ENCODE results near the gene SART1.

SART1 gene

GRCh38 chr11:65968600-65969482 lies 7.3 kb downstream of the SART1 start:
- Histone ChIP-seq H3K36me3 (ENCODE audit: insufficient read depth, low read length) (peaks cover 69% of the 10 kb centered on the region), H3K4me1 (ENCODE audit: insufficient read depth, low read length) (peaks cover 6% of the 10 kb centered on the region), H3K9ac (ENCODE audit: low read length) (no peak overlapping the region), H3K27ac (ENCODE audit: low read depth, low read length) (no peak overlapping the region), H3K4me3 (ENCODE audit: low read depth in 1 of 2, low read length in 2 of 2) (no peak overlapping the region), H3K9me3 (ENCODE audit: low read length) (peaks cover 3% of the 10 kb centered on the region), H3K27me3 (ENCODE audit: control insufficient read depth in 1 of 2, insufficient read depth in 2 of 2, low read length in 2 of 2) (no peaks in the 10 kb centered on the region)

- Histone ChIP-seq H3K4me1 (ENCODE audit: insufficient read depth, low read length) (no peaks in the 10 kb centered on the region), H3K4me3 (ENCODE audit: low read depth in 1 of 2, low read length in 2 of 2) (no peak overlapping the region), H3K9ac (ENCODE audit: low read length) (no peak overlapping the region), H3K27me3 (ENCODE audit: control insufficient read depth in 1 of 2, insufficient read depth in 2 of 2, low read length in 2 of 2) (no peaks in the 10 kb centered on the region), H3K27ac (ENCODE audit: low read depth, low read length) (no peak overlapping the region), H3K36me3 (ENCODE audit: insufficient read depth, low read length) (peaks cover 44% of the 10 kb centered on the region), H3K9me3 (ENCODE audit: low read length) (peaks cover 3% of the 10 kb centered on the region)
Observed at GRCh38 chr11:65972116-65972515, 10.6 kb downstream of the SART1 start.

DNA sequence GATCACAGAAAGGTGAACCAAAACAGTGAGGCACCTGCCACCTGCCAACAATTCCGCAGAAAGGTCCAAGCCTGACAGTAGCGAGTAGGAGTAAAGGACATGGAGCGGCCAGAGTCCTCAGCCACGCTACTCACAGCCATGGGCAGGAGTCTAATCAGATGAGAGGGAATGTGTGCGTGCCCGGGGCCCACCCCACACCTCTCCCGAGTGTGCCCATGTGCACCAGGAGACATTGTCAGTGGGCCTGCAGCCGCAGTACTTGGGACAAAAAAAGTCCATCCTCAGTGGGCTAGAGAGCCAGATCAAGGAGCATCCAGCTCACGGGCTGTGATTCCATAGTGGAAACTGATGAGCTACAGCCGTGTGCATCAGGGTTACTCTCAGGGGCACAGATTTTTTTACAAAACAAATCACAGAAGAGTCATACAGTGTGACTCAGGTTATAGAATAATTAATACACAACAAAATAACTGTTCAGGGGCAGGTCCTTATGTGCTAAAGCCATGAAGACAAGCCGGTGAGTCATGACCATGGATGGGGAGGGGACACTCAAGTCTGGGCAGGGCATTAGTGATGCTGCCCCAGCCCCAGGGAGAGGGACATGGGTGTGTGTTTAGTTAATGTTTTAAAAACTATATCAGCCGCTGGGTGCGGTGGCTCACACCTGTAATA lies 12.0 kb downstream of the SART1 start:
- Histone ChIP-seq H3K27me3 (ENCODE audit: control insufficient read depth in 1 of 2, insufficient read depth in 2 of 2, low read length in 2 of 2) (no peaks in the 10 kb centered on the region), H3K9me3 (ENCODE audit: low read length) (peaks cover 3% of the 10 kb centered on the region), H3K4me1 (ENCODE audit: insufficient read depth, low read length) (no peaks in the 10 kb centered on the region), H3K36me3 (ENCODE audit: insufficient read depth, low read length) (peaks cover 38% of the 10 kb centered on the region), H3K27ac (ENCODE audit: low read depth, low read length) (no peak overlapping the region), H3K9ac (ENCODE audit: low read length) (no peak overlapping the region), H3K4me3 (ENCODE audit: low read depth in 1 of 2, low read length in 2 of 2) (no peak overlapping the region)

- no peaks in the 10 kb centered on the region for H3K27me3 ChIP-seq (ENCODE audit: control insufficient read depth in 1 of 2, insufficient read depth in 2 of 2, low read length in 2 of 2)
- H3K4me1 ChIP-seq (ENCODE audit: insufficient read depth, low read length): no peaks in the 10 kb centered on the region
- H3K9ac ChIP-seq (ENCODE audit: low read length): no peak overlapping the region
- no peak overlapping the region for H3K27ac ChIP-seq (ENCODE audit: low read depth, low read length)
- H3K4me3 ChIP-seq (ENCODE audit: low read depth in 1 of 2, low read length in 2 of 2): no peak overlapping the region
- H3K36me3 ChIP-seq (ENCODE audit: insufficient read depth, low read length): peaks cover 22% of the 10 kb centered on the region
- peaks cover 3% of the 10 kb centered on the region for H3K9me3 ChIP-seq (ENCODE audit: low read length)
Observed at GRCh38 chr11:65975771-65976170, 14.2 kb downstream of the SART1 start.

DNA sequence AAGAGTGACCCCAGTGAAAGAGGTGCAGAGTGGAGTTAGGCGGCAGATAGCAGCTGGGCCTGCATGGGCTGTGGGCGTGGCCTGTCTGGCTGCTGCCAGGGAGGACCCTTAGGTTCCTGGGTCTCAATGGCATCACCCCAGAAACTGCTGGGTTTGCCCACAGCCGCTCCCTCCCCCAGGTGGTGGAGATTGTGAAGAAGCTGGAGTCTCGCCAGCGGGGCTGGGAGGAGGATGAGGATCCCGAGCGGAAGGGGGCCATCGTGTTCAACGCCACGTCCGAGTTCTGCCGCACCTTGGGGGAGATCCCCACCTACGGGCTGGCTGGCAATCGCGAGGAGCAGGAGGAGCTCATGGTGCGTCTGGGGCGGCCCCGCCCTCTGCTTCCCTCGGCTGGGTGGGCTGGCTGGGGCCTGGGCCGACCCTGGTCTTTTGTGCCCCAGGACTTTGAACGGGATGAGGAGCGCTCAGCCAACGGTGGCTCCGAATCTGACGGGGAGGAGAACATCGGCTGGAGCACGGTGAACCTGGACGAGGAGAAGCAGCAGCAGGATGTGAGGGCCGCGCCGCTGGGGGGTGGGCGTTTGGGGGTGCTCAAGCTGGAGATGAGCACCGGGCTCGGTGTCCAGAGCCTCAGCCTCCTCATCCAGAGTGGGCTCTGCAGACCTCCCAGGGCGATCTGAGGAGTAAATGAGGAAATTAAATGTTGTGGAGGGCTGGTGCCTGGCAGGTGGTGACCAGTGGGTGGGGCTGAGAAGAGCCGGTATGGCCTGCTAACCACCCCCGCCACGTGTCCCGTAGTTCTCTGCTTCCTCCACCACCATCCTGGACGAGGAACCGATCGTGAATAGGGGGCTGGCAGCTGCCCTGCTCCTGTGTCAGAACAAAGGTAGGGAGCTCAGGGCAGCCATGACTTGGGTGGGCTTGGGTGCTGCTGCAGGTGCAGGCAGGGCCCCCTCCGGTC lies 15.0 kb downstream of the SART1 start:
- Histone ChIP-seq H3K27ac (ENCODE audit: low read depth, low read length) (no peak overlapping the region), H3K4me3 (ENCODE audit: low read depth in 1 of 2, low read length in 2 of 2) (no peak overlapping the region), H3K4me1 (ENCODE audit: insufficient read depth, low read length) (no peaks in the 10 kb centered on the region), H3K36me3 (ENCODE audit: insufficient read depth, low read length) (peaks cover 22% of the 10 kb centered on the region), H3K9ac (ENCODE audit: low read length) (no peak overlapping the region), H3K9me3 (ENCODE audit: low read length) (peaks cover 3% of the 10 kb centered on the region), H3K27me3 (ENCODE audit: control insufficient read depth in 1 of 2, insufficient read depth in 2 of 2, low read length in 2 of 2) (no peaks in the 10 kb centered on the region)

DNA sequence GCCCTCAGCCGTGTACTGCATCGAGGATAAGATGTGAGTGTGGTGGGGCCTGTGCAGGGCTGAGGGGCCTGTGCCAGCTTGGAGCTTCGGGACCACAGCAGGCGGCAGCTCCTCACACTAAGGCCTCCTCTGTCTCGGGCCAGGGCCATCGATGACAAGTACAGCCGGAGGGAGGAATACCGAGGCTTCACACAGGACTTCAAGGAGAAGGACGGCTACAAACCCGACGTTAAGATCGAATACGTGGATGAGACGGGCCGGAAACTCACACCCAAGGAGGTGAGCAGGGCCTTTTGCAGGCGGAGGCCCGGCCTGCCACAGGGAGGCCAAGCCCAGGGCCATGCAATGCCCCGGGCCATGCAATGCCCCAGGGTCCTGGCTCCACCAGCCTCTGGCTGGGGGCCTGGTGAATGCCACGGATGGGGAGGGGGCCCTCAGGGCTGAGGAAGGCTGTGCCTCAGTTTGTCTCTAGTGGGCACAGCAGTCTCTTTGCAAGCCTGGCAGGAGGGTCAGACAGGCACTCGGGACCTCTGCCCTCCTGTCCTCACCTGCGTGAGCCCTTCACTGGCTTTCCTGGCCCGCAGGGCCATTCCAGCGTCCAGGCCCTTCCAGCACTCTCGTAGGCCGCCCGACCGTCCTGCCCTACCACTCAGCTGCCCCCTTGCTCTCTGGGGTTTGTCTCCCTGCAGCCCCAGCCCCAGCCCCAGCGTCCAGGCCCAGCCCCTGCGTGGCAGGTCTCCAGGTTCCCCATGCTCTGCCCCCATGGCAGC lies 16.3 kb downstream of the SART1 start:
- Histone ChIP-seq H3K27me3 (ENCODE audit: control insufficient read depth in 1 of 2, insufficient read depth in 2 of 2, low read length in 2 of 2) (no peaks in the 10 kb centered on the region), H3K4me3 (ENCODE audit: low read depth in 1 of 2, low read length in 2 of 2) (no peak overlapping the region), H3K36me3 (ENCODE audit: insufficient read depth, low read length) (peaks cover 22% of the 10 kb centered on the region), H3K27ac (ENCODE audit: low read depth, low read length) (no peak overlapping the region), H3K4me1 (ENCODE audit: insufficient read depth, low read length) (no peaks in the 10 kb centered on the region), H3K9me3 (ENCODE audit: low read length) (peaks cover 3% of the 10 kb centered on the region), H3K9ac (ENCODE audit: low read length) (no peak overlapping the region)

DNA sequence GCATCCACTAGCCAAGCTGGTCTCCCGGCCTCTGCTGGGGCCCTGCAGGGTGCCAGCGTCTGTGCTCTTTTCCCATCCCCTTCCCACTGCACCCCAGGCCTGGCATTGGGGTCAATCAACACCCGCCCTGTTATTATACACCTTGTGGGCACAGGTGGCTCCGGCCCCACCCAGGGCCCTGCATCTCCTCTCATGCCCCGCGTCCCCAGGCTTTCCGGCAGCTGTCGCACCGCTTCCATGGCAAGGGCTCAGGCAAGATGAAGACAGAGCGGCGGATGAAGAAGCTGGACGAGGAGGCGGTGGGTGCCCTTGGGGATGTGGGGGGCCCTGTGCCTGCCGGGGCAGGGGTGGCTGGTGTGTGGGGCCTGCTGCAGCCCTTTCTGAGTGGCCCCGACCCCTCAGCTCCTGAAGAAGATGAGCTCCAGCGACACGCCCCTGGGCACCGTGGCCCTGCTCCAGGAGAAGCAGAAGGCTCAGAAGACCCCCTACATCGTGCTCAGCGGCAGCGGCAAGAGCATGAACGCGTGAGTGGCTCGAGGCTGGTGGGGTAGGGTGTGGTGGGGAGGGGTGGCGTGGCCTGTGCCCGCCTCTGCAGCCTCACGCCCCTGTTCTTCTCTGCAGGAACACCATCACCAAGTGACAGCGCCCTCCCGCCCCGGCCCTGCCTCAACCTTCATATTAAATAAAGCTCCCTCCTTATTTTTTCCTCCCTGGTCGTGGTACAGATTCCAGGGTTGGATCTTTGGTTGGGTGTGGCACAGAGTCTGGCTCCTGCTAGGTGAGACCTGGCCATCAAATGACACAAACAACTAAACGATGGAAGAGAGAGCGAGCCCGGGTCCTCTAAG lies 17.1 kb downstream of the SART1 start:
- Histone ChIP-seq H3K4me1 (ENCODE audit: insufficient read depth, low read length) (no peaks in the 10 kb centered on the region), H3K4me3 (ENCODE audit: low read depth in 1 of 2, low read length in 2 of 2) (no peak overlapping the region), H3K9me3 (ENCODE audit: low read length) (peaks cover 2% of the 10 kb centered on the region), H3K27me3 (ENCODE audit: control insufficient read depth in 1 of 2, insufficient read depth in 2 of 2, low read length in 2 of 2) (no peaks in the 10 kb centered on the region), H3K36me3 (ENCODE audit: insufficient read depth, low read length) (peaks cover 18% of the 10 kb centered on the region), H3K9ac (ENCODE audit: low read length) (no peak overlapping the region), H3K27ac (ENCODE audit: low read depth, low read length) (no peak overlapping the region)

- no peaks in the 10 kb centered on the region for H3K9me3 ChIP-seq (ENCODE audit: low read length)
- peaks cover 15% of the 10 kb centered on the region for H3K36me3 ChIP-seq (ENCODE audit: insufficient read depth, low read length)
- H3K9ac ChIP-seq (ENCODE audit: low read length): no peak overlapping the region
- H3K4me3 ChIP-seq (ENCODE audit: low read depth in 1 of 2, low read length in 2 of 2): no peak overlapping the region
- no peak overlapping the region for H3K27ac ChIP-seq (ENCODE audit: low read depth, low read length)
- H3K27me3 ChIP-seq (ENCODE audit: control insufficient read depth in 1 of 2, insufficient read depth in 2 of 2, low read length in 2 of 2): no peaks in the 10 kb centered on the region
- H3K4me1 ChIP-seq (ENCODE audit: insufficient read depth, low read length): no peaks in the 10 kb centered on the region
Observed at GRCh38 chr11:65979261-65979759, 17.8 kb downstream of the SART1 start.

GRCh38 chr11:65981101-65981740 lies 19.7 kb downstream of the SART1 start:
- Histone ChIP-seq H3K36me3 (ENCODE audit: insufficient read depth, low read length) (peaks cover 15% of the 10 kb centered on the region), H3K9me3 (ENCODE audit: low read length) (no peaks in the 10 kb centered on the region), H3K4me1 (ENCODE audit: insufficient read depth, low read length) (no peaks in the 10 kb centered on the region), H3K9ac (ENCODE audit: low read length) (no peak overlapping the region), H3K4me3 (ENCODE audit: low read depth in 1 of 2, low read length in 2 of 2) (no peak overlapping the region), H3K27me3 (ENCODE audit: control insufficient read depth in 1 of 2, insufficient read depth in 2 of 2, low read length in 2 of 2) (no peaks in the 10 kb centered on the region), H3K27ac (ENCODE audit: low read depth, low read length) (no peak overlapping the region)

Measured in muscle layer of colon (tissue), 2 donors.